ENCODE results near the gene SYMPK.
A peak's percentile ranks its signal among the peaks of the same experiment; 100 is the strongest.
"Not testable (repeated sequence)": the region's sequence is repeated elsewhere in the genome, so short reads cannot be mapped to it uniquely, and the experiment has no call there.

The SYMPK gene

GRCh38 chr19:45805719-45806118, 57.2 kb downstream of the SYMPK start:
- Histone ChIP-seq H3K4me1 (no peaks in the 10 kb centered on the region; the same call in 1 of the 2 replicates), H3K36me3 (no peaks in the 10 kb centered on the region), H3K27me3 (no peaks in the 10 kb centered on the region), H3K9me3 (no peaks in the 10 kb centered on the region), H3K4me3 (ENCODE audit: low read depth, low read length) (no peak overlapping the region)
- DNase-seq = no peak
- TF ChIP-seq CTCF (IDR thresholded peaks at IDR 0.05; ENCODE audit: low read depth, low read length) = no peak

- Histone ChIP-seq H3K4me3 (ENCODE audit: low read depth, low read length) (no peak overlapping the region), H3K9me3 (no peaks in the 10 kb centered on the region), H3K36me3 (no peaks in the 10 kb centered on the region), H3K27me3 (no peaks in the 10 kb centered on the region), H3K4me1 (no peaks in the 10 kb centered on the region; the same call in 1 of the 2 replicates)
- TF ChIP-seq CTCF (IDR thresholded peaks at IDR 0.05; ENCODE audit: low read depth, low read length) = no peak
- no peak for DNase-seq
These were observed 58.1 kb downstream of the SYMPK start for GRCh38 chr19:45804959-45805230.

GRCh38 chr19:45804140-45804958, 58.6 kb downstream of the SYMPK start:
- DNase-seq = no peak
- Histone ChIP-seq H3K27me3 (no peaks in the 10 kb centered on the region), H3K4me1 (no peaks in the 10 kb centered on the region), H3K4me3 (ENCODE audit: low read depth, low read length) (no peak overlapping the region), H3K36me3 (no peaks in the 10 kb centered on the region), H3K9me3 (no peaks in the 10 kb centered on the region)
- TF ChIP-seq CTCF (IDR thresholded peaks at IDR 0.05; ENCODE audit: low read depth, low read length) = no peak

- DNase-seq = no peak
- Histone ChIP-seq H3K27me3 (no peaks in the 10 kb centered on the region), H3K9me3 (no peaks in the 10 kb centered on the region), H3K36me3 (no peaks in the 10 kb centered on the region), H3K4me3 (ENCODE audit: low read depth, low read length) (no peak overlapping the region), H3K4me1 (no peaks in the 10 kb centered on the region)
- no peak for TF ChIP-seq CTCF (IDR thresholded peaks at IDR 0.05; ENCODE audit: low read depth, low read length)
These were observed 61.3 kb downstream of the SYMPK start for GRCh38 chr19:45801603-45802175.

- Histone ChIP-seq H3K4me1 (no peaks in the 10 kb centered on the region), H3K36me3 (no peaks in the 10 kb centered on the region), H3K9me3 (no peaks in the 10 kb centered on the region), H3K27me3 (no peaks in the 10 kb centered on the region), H3K4me3 (ENCODE audit: low read depth, low read length) (no peak overlapping the region)
- DNase-seq = peak; percentile 19
- TF ChIP-seq CTCF (IDR thresholded peaks at IDR 0.05; ENCODE audit: low read depth, low read length) = no peak
These were observed 62.8 kb downstream of the SYMPK start for GRCh38 chr19:45800070-45800553.

GRCh38 chr19:45799541-45799940, 63.4 kb downstream of the SYMPK start:
- H3K27me3 ChIP-seq; H3K9me3 ChIP-seq; H3K4me1 ChIP-seq; DNase-seq; H3K4me3 ChIP-seq (ENCODE audit: low read depth, low read length); H3K36me3 ChIP-seq: not testable (repeated sequence)

Data from BE2C (cell line).